T-helper 2 cell (primary cell): ENCODE results near the gene MPV17L.
"Not testable (repeated sequence)": the region's sequence is repeated elsewhere in the genome, so short reads cannot be mapped to it uniquely, and the experiment has no call there.

Experiments
- DNase-seq, 5 experiments: peaks; one replicate each; pipeline versions ENCODE4 v3.0.0 to v3.0.0-alpha.2; 2012 to 2022

MPV17L gene

GRCh38 chr16:15415511-15415985, 20.0 kb downstream of the MPV17L start:
- DNase-seq, result no peak

DNA sequence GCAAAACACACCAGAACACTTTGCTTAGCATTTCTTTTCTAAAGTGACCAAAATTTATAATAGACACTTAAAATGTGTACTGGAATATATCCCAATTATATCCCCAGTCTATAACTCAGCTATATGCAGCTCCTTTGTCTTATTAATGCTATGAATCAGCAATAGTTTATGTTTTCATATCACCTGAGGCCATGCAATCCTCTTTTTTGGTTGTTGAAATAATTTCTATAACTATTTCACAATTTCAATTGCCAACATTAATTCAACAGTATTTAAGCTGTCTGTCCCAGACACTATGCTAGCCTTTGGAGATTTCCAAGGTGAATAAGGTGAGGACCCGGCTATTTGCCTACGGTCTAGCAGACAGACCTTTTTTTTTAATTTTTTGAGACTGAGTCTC, 21.6 kb downstream of the MPV17L start:
- no peak for DNase-seq

DNA sequence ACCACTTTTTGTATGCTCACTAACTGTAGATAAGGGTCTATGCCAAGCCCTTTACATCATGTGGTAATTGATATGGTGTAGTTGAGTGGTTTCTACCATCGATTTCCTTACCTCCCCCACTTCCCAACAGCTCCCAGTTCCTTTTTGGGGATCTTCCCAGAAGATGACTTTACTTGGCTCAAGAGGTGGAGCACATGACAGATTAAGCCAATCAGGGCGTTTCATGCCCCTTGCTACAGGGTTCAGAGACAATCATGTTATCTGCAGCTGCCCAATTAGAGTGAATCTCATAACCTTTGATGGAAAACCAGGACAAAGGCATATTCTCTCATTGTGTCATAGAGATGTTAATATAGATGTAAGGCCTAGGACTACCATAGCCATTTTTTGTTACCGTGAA, 22.7 kb downstream of the MPV17L start:
- no peak for DNase-seq

DNA sequence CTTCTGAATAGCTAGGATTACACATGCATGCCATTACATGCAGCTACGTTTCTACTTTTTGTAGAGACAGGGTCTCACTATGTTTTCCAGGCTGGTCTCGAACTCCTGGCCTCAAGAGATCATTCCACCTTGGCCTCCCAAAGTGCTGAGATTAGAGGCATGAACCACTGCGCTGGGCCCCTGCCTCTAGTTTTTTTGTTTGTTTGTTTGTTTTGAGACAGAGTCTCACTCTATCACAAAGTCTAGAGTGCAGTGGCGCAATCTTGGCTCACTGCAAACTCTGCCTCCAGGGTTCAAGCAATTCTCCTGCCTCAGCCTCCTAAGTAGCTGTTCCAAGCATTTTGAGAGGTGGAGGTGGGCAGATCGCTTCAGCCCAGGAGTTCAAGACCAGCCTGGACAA, 26.1 kb downstream of the MPV17L start:
- not testable (repeated sequence) for DNase-seq

GRCh38 chr16:15422222-15422621, 26.7 kb downstream of the MPV17L start:
- DNase-seq, result no peak

- no peak for DNase-seq
Measured at GRCh38 chr16:15425861-15426260, 30.3 kb downstream of the MPV17L start.

DNA sequence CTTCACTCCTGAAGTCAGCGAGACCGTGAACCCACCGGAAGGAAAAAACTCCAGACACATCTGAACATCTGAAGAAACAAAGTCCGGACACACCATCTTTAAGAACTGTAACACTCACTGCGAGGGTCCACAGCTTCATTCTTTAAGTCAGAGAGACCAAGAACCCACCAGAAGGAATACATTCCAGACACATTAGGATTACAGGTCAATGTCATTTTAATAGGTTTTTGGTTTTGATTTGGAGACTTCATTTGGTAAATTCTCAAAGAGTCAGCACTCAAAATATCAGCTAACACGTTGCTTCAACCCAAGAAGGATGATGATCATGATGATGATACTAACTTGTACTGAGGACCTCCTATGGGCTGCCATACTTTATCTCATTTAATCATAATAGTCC, 31.2 kb downstream of the MPV17L start:
- DNase-seq, result no peak

GRCh38 chr16:15427648-15428239, 32.2 kb downstream of the MPV17L start:
- DNase-seq, result peak in 4 of 5 experiments; percentile 6 to 71 (median 44)

DNA sequence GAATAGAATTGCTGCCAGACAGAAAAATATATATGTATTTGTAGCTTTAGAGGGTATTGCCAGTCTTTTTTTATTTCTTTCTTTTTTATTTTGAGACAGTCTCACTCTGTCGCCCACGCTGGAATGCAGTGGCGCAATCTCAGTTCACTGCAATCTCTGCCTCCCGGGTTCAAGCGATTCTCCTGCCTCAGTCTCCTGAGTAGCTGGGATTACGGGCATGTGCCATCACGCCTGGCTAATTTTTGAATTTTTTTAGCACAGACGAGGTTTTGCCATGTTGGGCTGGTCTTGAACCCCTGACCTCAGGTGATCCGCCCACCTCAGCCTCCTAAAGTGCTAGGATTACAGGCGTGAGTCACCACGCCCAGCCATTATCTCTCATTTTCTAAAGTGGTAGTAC, 35.3 kb downstream of the MPV17L start:
- DNase-seq, result not testable (repeated sequence)

DNA sequence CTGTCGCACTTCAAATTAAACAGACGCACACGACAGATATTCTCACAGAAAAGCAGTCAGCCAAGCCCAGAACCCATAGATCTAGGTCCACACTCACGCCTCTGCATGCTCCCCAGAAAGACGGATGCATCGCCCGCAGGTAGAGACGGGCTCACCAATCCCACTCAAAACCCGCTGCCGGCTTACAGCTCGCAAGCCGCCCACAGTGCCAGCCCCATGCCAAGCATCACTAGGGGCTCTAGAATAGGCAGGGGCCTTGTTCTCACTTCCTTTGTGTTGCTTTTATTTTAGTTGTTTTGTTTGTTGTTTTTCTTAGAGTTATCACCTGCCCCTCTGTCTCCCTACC, 38.5 kb downstream of the MPV17L start:
- no peak for DNase-seq

GRCh38 chr16:15434425-15435215, 39.1 kb downstream of the MPV17L start, which contains the start of gene BMERB1:
Gene BMERB1 (plus strand): TSS chr16:15434588. CDS start chr16:15434654, 66 bp downstream.
- DNase-seq, result peak; percentile 0 to 84 (median 23)

DNA sequence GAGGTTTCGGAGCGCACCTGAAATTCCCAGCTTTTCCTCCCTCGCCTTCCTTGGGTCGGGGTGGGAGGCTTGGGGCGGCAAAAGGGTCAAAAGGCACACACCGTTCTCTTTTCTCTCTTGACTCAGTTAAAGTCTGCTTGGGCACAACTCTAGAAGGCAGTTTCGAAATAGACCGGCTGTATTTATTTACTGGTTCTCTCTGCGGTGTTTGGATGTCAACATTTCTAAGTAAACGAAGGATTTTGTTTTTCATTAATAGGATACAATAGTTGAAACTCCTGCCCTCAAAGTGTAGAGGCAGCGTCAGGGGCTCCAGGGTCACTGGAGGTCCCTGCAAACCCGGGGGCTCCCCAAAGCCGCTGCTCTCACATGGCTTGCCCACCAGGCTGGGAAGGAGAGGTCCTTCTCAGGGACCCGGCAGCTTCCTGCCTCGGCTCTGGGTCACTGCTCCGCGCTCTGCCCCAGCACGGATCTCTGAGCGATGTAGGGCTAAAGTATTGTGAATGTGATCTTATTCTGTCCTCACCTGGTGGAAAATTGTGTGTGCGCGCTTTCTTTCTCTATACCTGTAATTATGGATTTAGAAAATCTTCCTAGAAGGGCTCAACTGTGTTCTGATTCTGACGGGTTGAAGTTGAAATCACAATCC, 39.8 kb downstream of the MPV17L start:
- peak in 1 of 5 experiments; percentile 7 for DNase-seq

DNA sequence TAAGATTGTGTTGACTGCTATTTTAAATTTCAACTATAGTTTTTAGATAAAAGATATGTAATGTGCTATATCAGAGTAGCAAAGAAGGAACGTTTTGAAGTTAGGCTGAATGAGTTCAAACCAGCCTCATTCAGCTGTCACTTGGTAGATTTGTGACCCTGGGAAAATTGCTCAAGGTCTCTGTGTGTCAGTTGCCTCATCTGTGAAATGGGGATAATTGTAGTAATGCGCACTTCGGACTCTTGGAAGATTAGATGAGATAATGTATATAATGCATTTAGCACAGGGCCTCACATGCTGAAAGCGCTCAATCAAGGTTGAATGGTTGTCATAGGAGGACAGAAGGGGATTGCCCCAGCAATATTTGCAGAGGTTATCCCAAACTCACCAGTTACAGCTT, 43.5 kb downstream of the MPV17L start:
- no peak for DNase-seq

- DNase-seq, result no peak
Measured at GRCh38 chr16:15439521-15439920, 44.0 kb downstream of the MPV17L start.

- no peak for DNase-seq
Measured at GRCh38 chr16:15440852-15441251, 45.3 kb downstream of the MPV17L start.

DNA sequence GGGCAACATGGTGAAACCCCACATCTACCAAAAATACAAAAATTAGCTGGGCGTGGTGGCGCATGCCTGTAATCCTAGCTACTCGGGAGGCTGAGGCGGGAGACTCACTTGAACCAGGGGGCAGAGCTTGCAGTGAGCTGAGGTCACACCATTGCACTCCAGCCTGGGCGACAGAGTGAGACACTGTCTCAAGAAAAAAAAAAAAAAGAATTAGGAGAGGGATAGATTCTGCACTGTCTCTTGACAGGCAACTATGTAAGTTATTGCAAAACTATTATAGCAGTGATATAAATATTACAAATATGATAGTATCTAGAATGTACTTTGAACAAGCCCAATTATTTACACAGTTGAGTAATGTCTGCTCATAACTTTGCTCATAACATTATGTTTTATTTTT, 46.6 kb downstream of the MPV17L start:
- DNase-seq, result not testable (repeated sequence)

DNA sequence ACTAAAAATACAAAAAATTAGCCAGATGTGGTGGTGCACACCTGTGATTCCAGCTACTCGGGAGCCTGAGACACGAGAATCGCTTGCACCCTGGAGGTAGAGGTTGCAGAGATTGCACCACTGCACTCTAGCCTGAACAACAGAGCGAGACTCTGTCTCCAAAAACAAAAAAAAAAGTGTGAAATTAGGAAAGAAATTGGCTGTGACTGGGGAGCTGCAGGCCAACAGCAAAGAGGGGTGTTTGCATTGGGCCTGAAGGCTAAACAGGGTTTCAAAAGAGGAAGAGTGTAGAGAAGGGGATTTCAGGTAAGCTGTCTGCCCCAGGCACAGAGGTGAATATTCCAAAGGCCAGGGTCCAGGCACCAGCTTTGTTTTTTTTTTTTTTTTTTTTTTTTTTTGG, 48.2 kb downstream of the MPV17L start:
- DNase-seq, result no peak

DNA sequence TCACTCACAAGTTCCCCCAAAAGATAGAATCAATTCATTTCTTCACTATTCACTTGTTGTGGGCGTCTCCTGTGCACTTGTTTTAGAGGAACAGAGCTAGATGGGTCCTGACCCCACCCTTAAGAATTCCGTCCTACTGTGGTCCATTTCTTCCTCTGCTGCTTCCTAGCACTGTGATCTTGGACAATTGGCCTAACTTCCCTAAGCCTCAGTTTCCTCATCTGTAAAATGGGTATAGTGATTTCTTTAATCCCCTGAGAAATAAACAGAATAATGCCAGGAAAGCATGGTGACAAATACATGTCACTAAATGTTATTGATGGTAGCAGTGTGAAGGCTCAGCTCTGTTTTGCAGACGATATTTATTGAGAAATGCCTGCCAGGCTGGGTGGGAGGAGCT, 48.7 kb downstream of the MPV17L start:
- DNase-seq, result no peak

GRCh38 chr16:15445450-15445849, 49.9 kb downstream of the MPV17L start:
- no peak for DNase-seq

DNA sequence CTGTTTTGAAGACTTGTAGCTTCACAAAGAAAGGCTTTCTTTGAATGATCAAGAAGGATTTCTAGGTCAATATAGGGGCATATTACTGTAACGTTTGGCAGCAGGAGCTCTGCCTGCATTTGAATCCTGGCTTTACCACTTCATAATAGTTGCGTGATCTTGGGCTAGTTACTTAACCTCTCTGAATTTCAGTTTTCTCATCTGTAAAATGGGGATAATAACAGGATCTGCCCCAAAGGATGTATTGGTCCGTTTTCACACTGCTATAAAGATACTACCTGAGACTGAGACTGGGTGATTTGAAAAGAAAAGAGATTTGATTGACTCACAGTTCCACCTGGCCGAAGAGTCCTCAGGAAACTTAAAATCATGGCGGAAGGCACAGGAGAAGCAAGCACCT, 51.3 kb downstream of the MPV17L start:
- DNase-seq, result no peak

GRCh38 chr16:15450624-15451023, 55.1 kb downstream of the MPV17L start:
- DNase-seq, result no peak

DNA sequence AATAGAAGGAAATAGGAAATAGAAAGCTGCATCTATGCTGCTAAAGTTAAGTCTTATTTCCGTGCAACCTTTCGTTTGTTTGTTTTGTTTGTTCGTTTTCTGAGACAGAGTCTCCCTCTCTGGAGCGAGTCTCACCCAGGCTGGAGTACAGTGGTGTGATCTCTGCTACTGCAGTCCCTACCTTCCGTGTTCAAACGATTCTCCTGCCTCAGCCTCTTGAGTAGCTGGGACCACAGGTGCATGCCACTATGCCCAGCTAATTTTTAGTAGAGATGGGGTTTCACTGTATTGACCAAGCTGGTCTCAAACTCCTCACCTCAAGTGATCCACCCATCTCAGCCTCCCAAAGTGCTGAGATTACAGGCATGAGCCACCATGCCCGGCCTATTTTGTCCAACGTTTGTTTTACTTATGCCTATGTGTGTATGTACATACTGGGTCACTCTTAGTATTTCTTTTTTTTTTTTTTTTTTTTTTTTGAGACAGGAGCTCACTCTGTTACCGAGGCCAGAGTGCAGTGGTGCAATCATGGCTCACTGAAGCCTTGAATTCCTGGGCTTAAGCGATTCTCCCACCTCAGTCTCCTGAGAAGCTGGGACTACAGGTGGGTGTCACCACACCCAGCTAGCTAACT, 55.7 kb downstream of the MPV17L start:
- DNase-seq, result no peak

DNA sequence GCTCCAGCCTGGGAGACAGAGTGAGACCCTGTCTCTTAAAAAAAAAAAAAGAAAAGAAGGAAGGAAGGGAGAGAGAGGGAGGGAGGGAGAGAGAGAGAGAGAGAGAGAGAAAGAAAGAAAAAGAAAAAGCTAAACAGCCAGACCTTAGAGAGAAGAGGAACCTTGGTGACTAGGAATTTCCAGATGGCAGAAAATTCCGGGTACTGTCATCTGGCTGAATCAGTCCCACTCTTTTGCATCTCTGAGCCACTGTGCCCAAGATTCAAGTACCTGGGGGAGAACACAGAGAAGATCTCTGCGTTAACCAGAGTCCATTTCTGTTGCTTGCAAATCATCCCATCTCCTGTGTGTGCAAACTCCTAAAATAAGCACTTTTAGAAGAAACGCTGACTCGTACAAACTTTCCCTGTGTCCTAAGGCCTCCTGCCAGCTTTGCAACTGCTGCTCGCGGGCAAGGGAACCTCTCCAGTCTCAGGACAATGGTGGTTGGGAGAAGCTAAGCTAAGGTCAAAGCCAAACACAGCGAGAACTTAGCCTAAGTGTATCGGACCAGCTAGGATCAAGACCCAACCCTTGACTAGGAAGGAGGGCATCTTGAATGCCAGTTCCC, 56.8 kb downstream of the MPV17L start:
- DNase-seq, result no peak
